SHP77 (cell line): Measurements from ENCODE around the gene CDC40.
"Not testable (repeated sequence)": the region's sequence is repeated elsewhere in the genome, so short reads cannot be mapped to it uniquely, and the experiment has no call there.

Experiments used
- DNase-seq, 2 experiments: peaks; one replicate each; lab custom pipeline; 2025; lab: John Stamatoyannopoulos, UW

The CDC40 gene

GRCh38 chr6:110201151-110201884, 21.1 kb downstream of the CDC40 start:
- no peak for DNase-seq

DNA sequence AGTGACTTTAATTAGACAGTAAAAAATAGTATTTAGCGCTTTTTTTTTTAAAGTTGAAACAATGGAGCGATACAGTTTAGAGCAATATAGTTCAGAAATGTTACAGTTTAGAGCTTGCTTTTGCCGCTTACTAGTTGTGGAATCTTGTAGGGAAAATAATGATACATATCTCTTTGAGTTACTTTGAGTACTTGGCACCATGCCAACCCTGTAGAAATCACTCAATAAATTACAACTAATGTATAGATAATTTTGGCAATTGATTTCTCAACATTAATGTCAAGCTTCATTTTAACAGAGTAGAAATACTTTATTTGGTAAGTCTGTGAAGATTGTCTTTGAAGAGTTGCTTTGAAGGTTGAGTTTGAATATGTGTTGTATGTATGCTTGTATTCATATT, 27.4 kb downstream of the CDC40 start:
- no peak for DNase-seq

- DNase-seq = no peak
Observed at GRCh38 chr6:110211753-110212152, 31.5 kb downstream of the CDC40 start.

DNA sequence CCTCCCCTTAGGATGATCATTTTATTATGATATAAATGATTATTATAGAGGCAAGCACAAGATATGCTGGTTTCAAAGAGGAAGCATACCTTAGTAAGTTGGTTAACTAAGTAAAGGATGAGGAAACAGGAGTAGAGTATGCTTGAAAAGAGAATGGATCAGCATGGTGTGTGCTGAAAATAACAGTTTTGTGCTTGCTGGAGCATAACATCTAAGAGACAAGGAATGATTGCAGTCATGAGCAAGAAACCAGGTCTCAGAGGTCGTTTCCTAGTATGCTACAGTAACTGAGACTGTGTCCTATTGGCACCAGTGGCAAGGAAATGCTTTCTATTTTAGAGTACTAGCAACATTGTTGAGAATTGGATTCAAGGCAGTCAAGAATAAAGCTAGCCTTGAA, 34.1 kb downstream of the CDC40 start:
- no peak for DNase-seq

DNA sequence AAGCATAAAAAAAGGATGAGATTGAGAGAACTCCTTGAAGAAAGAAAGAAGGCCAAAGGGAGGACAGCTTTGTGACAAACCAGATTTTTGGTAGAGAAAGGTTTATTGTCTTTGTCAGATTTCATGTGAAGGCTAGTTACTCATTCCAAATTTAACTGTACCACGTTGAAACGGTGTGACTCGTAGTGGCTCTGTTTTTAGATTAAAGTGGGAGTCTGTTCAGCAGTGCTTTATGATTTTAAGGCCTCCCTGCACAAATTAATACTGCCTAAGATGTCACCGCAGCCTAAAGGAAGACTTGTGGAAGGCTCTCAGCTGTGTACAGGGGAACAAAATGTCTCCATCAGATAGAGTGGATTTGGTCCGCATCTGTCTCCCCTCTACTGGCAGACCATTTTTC, 35.9 kb downstream of the CDC40 start:
- no peak for DNase-seq

GRCh38 chr6:110217266-110217665, 37.0 kb downstream of the CDC40 start:
- DNase-seq = no peak

GRCh38 chr6:110221738-110222137, 41.5 kb downstream of the CDC40 start:
- DNase-seq = no peak

DNA sequence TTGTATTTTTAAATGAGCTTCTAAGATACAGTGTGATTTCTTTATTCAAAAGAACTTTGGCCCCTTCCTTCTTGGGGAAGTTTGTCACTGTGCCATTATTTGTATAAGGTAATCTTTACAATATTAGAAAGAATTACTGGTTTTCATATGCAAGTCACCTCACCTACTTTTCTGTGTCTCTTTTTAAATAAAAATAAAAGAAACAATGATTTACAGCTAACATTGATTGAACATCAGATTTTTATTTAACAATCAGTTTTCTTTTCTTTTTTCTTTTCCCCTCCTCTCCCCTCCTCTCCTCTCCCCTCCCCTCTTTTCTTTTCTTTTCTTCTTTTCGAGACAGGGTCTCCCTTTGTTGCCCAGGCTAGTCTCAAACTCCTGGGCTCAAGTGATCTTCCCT, 46.0 kb downstream of the CDC40 start:
- DNase-seq = no peak

- DNase-seq = no peak
Observed at GRCh38 chr6:110232450-110232849, 52.2 kb downstream of the CDC40 start.

DNA sequence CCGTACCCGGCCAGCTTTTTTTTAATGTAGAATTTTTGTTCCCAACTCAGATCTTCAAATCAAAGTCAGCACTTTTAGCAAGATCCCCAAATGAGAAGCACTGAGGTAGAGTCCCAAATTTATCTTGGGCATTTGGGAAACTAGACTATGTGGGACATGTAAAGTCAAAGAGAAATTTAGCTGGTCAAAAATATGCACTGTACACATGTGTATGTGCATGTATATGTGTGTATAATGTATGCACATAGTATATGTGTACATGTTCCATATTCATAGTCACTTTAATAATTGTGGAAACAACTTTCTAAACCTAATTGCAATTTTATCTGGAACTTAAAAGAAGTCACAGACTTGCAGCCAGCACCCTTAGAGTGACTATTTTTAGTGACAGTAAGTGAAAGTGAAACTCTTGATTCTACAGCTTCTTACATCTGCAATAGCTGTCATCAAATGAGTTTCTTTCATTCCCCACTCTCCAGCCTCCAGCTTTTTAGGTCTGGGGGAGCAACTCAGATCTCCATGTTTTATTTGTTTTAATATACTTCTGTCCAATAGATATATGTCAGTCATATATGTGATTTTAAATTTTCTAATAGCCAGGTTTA, 53.6 kb downstream of the CDC40 start:
- no peak for DNase-seq

- DNase-seq = not testable (repeated sequence)
Observed at GRCh38 chr6:110236007-110236406, 55.8 kb downstream of the CDC40 start.

DNA sequence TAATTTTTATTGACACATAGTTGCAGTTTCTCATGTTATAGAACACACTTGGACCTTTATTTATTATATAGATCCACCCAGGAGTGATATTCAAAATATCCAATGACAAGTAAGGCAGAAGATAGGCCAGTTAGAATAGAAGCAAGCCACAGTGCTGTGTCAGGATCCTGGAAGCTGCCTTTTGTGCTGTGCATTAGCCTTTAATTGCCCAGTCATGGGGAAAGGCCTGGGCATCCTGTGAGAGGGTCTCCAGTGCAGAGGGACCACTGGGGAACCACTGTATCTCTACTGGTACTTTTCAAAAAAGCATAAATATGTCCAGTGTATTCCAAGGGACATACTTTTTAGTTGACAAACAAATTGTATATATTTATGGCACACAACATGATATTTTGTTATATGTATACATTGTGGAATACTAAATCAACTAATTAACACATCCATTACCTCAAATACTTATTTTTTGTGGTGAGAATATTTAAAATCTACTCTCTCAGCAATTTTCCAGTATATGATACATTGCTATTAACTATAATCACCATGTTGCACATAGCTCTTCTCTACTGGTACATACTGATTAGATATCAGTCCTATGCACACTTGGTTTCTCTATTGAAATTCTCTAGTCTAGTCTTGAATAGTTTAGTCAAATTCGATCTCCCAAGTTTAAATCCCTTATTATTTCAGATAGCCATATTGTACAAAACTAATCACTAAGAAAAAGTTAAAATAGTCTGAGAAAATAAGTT, 59.5 kb downstream of the CDC40 start:
- no peak for DNase-seq

DNA sequence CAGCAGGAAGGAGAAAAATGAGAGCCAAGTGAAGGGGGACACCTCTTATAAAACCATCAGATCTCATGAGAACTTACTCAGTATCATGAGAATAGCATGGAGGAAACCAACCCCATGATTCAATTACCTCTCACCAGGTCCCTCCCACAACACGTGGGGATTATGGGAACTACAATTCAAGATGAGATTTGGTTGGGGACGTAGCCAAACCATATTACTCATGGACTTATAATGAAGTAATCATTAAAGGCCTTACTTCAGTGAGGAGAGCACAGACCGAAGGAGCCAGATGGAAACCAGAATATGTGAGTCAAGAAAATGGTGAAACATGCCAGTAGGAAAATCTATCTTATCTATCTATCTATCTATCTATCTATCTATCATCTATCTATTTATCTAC, 64.4 kb downstream of the CDC40 start:
- not testable (repeated sequence) for DNase-seq

DNA sequence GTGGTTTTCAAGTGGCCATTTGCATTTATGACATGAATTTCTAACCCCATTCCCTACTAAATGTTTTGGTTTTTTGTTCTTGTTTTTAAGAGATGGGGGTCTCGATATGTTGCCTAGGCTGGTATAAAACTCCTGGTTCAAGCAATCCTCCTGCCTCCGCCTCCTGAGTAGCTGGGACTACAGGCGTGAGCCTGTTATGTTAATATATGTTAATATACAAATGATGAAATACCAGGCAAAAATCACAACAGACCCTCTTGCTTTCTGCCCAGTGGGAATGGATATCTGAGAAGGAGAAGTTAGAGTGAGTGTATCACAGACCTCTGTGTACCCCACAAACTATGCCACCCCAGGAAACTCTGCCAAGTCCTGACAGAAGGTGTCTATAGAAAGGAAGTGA, 66.2 kb downstream of the CDC40 start:
- no peak for DNase-seq

DNA sequence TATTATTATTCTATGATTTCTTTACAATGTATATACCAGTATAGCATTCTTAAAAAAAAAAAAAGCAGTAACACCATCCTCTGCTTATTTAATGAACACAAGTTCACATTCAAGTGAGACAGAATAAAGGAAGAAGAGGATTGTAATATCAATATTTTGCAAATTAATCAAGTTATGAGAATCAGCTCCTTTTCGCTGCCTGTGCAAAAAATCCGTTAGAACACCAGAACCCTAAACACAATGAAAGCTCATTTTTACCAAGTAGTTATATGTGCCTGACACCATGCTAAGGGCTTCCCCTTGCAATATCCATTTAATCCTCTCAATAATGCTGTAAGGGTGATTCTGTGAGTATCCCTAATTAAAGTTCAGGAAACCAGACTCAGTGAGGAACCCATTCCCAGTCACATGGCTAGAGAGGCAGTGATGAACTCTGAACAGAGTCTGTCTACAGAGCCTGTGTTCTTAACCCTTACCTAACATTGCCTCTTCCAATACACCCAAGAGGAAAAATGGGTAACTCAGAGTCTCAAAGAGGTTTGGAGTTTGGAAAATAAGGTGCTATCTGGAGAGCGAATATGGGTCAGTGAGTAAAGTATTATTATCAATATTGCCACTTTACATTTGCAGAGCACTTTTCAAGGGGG, 66.8 kb downstream of the CDC40 start:
- no peak for DNase-seq

- no peak for DNase-seq
Observed at GRCh38 chr6:110250058-110250457, 69.8 kb downstream of the CDC40 start.

GRCh38 chr6:110250838-110251237, 70.6 kb downstream of the CDC40 start:
- DNase-seq = no peak

GRCh38 chr6:110255211-110255750, 75.1 kb downstream of the CDC40 start:
- no peak for DNase-seq

GRCh38 chr6:110256366-110256765, 76.1 kb downstream of the CDC40 start:
- DNase-seq = no peak

DNA sequence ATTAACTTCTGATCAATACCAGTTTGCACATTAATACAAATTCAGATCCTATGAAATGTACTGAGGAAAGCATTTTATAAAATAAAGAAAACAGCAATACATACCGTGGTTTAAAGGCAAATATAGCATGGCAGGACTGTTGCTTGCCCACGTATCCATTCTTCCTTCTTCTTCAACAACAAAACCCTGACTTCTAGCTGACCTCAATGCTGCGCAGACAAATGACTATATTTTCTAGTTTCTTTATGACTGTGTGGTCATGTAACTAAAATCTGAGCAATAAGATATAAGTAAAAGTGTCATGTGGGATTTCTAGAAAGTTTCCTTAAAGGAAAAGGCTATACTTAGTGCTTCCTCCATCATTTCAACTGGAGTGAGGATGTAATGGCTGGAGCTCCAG, 85.0 kb downstream of the CDC40 start:
- no peak for DNase-seq

GRCh38 chr6:110266996-110267395, 86.8 kb downstream of the CDC40 start:
- no peak for DNase-seq

DNA sequence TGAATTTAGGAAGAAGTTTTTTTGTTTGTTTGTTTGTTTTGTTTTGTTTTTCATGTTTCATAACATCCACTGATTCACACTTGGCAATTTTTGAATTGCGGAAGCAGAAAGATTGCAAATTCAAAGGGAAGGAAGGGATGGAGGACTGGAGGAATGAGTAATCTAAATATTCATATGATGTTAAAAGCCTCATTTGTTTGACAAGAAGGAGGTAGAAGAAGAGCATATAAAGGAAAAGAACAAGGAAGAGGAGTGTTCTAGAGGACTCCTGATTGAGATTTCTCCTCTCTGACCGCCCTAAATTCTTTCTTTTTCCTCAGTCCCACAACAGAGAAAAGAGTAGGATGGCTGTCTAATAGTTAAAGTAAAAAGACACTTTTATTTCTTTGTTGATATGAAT, 89.4 kb downstream of the CDC40 start:
- DNase-seq = no peak
